Testis (tissue), 2 donors: ENCODE data around the gene TNRC6C.

Experiments used
- POLR2A ChIP-seq: fragments of 450-650 bp; IDR thresholded peaks from one replicate; pipeline ENCODE4 v1.6.1; 2017; ENCODE audit warnings: antibody characterized with exemption, mild to moderate bottlenecking, moderate library complexity
- TF ChIP-seq, protein P1 (sequence below), 3 experiments: fragments of 450-650 bp in 2 of 3; fragments of 200-600 bp in 1 of 3; sonication (generic) in 1 of 3; IDR thresholded peaks; one replicate each; pipeline ENCODE4 v1.5.1; 2016 to 2019; ENCODE audit warnings: antibody characterized with exemption in 3 of 3, mild to moderate bottlenecking in 2 of 3, moderate library complexity in 1 of 3

DNA sequence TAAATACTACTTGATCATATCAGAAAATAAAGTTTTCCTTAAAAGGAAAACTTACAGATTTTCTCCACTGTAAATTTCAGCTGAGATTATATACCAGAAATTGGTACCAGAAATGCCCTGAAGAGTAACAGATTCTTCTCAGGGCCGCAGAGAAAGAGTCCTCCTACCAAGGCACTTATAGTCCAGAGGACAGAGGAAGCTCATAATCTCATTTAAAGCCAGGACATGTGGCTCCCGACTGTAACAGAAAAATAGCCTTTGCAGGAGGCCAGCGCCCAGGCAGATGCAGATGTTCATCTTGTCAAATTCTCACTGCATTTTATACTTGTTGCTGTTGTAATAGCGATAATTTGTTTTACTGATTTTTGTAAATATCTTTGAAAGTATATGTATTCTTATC, 43.7 kb downstream of the TNRC6C start:
- TF ChIP-seq, protein P1, sequence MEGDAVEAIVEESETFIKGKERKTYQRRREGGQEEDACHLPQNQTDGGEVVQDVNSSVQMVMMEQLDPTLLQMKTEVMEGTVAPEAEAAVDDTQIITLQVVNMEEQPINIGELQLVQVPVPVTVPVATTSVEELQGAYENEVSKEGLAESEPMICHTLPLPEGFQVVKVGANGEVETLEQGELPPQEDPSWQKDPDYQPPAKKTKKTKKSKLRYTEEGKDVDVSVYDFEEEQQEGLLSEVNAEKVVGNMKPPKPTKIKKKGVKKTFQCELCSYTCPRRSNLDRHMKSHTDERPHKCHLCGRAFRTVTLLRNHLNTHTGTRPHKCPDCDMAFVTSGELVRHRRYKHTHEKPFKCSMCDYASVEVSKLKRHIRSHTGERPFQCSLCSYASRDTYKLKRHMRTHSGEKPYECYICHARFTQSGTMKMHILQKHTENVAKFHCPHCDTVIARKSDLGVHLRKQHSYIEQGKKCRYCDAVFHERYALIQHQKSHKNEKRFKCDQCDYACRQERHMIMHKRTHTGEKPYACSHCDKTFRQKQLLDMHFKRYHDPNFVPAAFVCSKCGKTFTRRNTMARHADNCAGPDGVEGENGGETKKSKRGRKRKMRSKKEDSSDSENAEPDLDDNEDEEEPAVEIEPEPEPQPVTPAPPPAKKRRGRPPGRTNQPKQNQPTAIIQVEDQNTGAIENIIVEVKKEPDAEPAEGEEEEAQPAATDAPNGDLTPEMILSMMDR (IDR thresholded peaks at IDR 0.05) = no peak
- TF ChIP-seq POLR2A = no peak
